HFFc6 (cell line): ENCODE data around the gene PDCD1LG2. TPM values are rescaled to one million over a fixed set of nuclear protein-coding genes. Genes with fewer than 3 reads are reported as not detected.
"Not testable (repeated sequence)": the region's sequence is repeated elsewhere in the genome, so short reads cannot be mapped to it uniquely, and the experiment has no call there.

ENCODE experiments used
- DNase-seq: peaks from one replicate; pipeline ENCODE4 v3.0.0-alpha.2; 2018
- H3K27ac Mint-ChIP-seq: 2 replicates; pipeline ENCODE4 v1.8.0; 2020; ENCODE audit warnings: mild to moderate bottlenecking, mixed read lengths
- H3K27me3 Mint-ChIP-seq: 2 replicates; pipeline ENCODE4 v1.8.0; 2021; ENCODE audit warnings: mild to moderate bottlenecking, moderate library complexity, mixed read lengths; ENCODE audit not compliant: insufficient read depth
- H3K36me3 Mint-ChIP-seq: 2 replicates; pipeline ENCODE4 v1.8.0; 2021; ENCODE audit warnings: low read depth, mixed read lengths
- H3K4me1 Mint-ChIP-seq: 2 replicates; pipeline ENCODE4 v1.8.0; 2020; ENCODE audit warnings: low read depth, mixed read lengths
- H3K4me3 Mint-ChIP-seq: 2 replicates; pipeline ENCODE4 v1.8.0; 2020; ENCODE audit warnings: mild to moderate bottlenecking, moderate library complexity, mixed read lengths
- H3K9me3 Mint-ChIP-seq: 2 replicates; pipeline ENCODE4 v1.8.0; 2020; ENCODE audit warnings: mild to moderate bottlenecking, mixed read lengths
- CTCF ChIP-seq: fragments of 200-600 bp; sonication (generic); IDR thresholded peaks from 2 replicates; pipeline ENCODE4 v1.5.0; 2021; ENCODE audit warnings: antibody characterized with exemption, mild to moderate bottlenecking
- total RNA-seq, 6 experiments: library from RNA; stranded (reverse); fragmentation: NEBNext Ultra II Directional; extraction: Animal tissue kit (Norgen Biotek cat#: 25700); gene quantifications; 2 replicates in 1 of 6; 3 replicates in 5 of 6; pipeline ENCODE4 v1.2.3, GENCODE V29; 2021

Gene PDCD1LG2
- total RNA-seq, 6 experiments from 2014 or later, result 31.6 to 50.9 (median 42.6) TPM

GRCh38 chr9:5470816-5471215, 39.5 kb upstream of the PDCD1LG2 start:
- Mint-ChIP-seq H3K9me3 (no peaks in the 10 kb centered on the region), H3K4me1 (peaks cover 43% of the 10 kb centered on the region), H3K27me3 (0 out of 2 replicates have a peak, but pooled peaks cover 2% of the 10 kb centered on the region), H3K36me3 (peaks cover 43% of the 10 kb centered on the region), H3K4me3 (no peak overlapping the region), H3K27ac (no peak overlapping the region)
- TF ChIP-seq CTCF, result no peak
- DNase-seq, result no peak

DNA sequence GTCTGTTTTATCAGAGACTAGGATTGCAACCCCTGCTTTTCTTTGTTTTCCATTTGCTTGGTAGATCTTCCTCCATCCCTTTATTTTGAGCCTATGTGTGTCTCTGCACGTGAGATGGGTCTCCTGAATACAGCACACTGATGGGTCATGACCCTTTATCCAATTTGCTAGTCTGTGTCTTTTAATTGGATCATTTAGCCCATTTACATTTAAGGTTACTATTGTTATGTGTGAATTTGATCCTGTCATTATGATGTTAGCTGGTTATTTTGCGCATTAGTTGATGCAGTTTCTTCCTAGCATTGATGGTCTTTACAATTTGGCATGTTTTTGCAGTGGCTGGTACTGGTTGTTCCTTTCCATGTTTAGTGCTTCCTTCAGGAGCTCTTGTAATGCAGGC, 34.7 kb upstream of the PDCD1LG2 start:
- DNase-seq, H3K36me3 Mint-ChIP-seq, H3K4me1 Mint-ChIP-seq, H3K4me3 Mint-ChIP-seq, H3K9me3 Mint-ChIP-seq, H3K27ac Mint-ChIP-seq, H3K27me3 Mint-ChIP-seq: not testable (repeated sequence)

DNA sequence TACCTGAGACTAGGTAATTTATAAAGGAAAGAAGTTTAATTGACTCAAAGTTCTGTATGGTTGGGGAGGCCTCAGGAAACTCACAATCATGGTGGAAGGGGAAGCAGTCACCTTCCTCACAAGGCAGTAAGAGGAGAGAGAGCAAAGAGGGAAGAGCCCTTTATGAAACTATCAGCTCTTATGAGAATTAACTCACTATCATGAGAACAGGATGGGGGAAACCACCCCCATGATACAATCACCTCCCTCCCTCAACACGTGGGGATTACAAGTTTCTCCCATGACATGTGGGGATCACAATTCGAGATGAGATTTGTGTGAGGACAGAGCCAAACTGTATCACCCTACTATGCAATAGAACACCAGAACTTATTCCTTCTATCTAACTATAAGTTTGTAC, 32.1 kb upstream of the PDCD1LG2 start:
- no peak for TF ChIP-seq CTCF
- 0 out of 2 replicates have a peak, but pooled peaks cover 6% of the 10 kb centered on the region for H3K4me1 Mint-ChIP-seq
- H3K4me3 Mint-ChIP-seq, result no peak overlapping the region
- peaks cover 6% of the 10 kb centered on the region; the same call in 1 of the 2 replicates for H3K9me3 Mint-ChIP-seq
- no peak overlapping the region for H3K27ac Mint-ChIP-seq
- H3K27me3 Mint-ChIP-seq, result no peaks in the 10 kb centered on the region
- peaks cover 7% of the 10 kb centered on the region for H3K36me3 Mint-ChIP-seq
- no peak for DNase-seq

DNA sequence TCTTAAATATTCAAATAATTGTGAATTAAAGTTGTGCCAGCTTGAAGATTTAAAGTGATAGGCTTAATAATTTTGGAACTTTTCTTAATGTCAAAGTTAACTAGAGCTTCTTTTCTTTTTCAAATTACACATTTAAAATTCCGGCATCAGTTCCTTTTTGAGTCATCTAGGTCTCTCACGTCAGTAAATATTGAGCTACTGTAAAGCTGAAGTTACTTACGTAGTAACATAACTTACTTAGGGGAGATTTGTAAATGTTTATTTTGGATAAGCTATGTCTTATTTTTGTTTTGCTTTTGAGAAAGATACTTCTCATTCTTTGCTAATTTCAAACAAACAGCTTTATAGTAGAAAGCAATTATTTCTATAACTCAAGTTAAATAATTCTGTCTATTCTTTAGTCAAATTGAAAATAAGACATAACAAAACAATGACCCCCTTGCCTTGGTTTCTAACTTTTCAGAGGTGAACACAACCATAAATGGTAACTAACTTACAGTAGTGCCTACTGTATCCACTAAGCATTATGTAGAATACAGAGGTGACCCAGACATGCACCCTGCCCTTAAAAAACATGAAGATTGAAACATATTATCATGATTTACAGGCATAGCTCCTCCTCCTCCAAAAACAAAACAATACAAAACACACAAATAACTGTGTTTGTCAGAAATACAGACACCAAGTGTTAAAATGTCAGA, 30.2 kb upstream of the PDCD1LG2 start:
- 0 out of 2 replicates have a peak, but pooled peaks cover 6% of the 10 kb centered on the region for H3K4me1 Mint-ChIP-seq
- DNase-seq, result no peak
- H3K4me3 Mint-ChIP-seq, result no peak overlapping the region
- H3K27ac Mint-ChIP-seq, result no peak overlapping the region
- H3K36me3 Mint-ChIP-seq, result peaks cover 7% of the 10 kb centered on the region
- H3K27me3 Mint-ChIP-seq, result peaks cover 3% of the 10 kb centered on the region; the same call in 1 of the 2 replicates
- H3K9me3 Mint-ChIP-seq, result peaks cover 6% of the 10 kb centered on the region; the same call in 1 of the 2 replicates
- TF ChIP-seq CTCF, result no peak

- no peak for DNase-seq
- Mint-ChIP-seq H3K9me3 (peaks cover 6% of the 10 kb centered on the region; the same call in 1 of the 2 replicates), H3K27me3 (peaks cover 3% of the 10 kb centered on the region; the same call in 1 of the 2 replicates), H3K4me3 (no peak overlapping the region), H3K36me3 (peaks cover 7% of the 10 kb centered on the region), H3K4me1 (0 out of 2 replicates have a peak, but pooled peaks cover 6% of the 10 kb centered on the region), H3K27ac (no peak overlapping the region)
- no peak for TF ChIP-seq CTCF
Observed at GRCh38 chr9:5480919-5481318, 29.4 kb upstream of the PDCD1LG2 start.

- Mint-ChIP-seq H3K4me3 (no peak overlapping the region), H3K27ac (no peak overlapping the region), H3K4me1 (0 out of 2 replicates have a peak, but pooled peaks cover 6% of the 10 kb centered on the region), H3K27me3 (peaks cover 3% of the 10 kb centered on the region; the same call in 1 of the 2 replicates), H3K36me3 (peaks cover 2% of the 10 kb centered on the region), H3K9me3 (peaks cover 1% of the 10 kb centered on the region; the same call in 1 of the 2 replicates)
- no peak for DNase-seq
- TF ChIP-seq CTCF, result peak; percentile 69
Observed at GRCh38 chr9:5481322-5482040, 28.9 kb upstream of the PDCD1LG2 start.
